H1 (cell line): ENCODE results near the gene CHD2. TPM values are rescaled to one million over a fixed set of nuclear protein-coding genes. Genes with fewer than 3 reads are reported as not detected.

Experiments
- CTCF ChIA-PET: fragments of 300-600 bp; sonication (Branson Sonifier 250); formaldehyde crosslinking; loops from one replicate; lab custom pipeline; 2021; ENCODE audit not compliant: partially characterized antibody; lab: Charles Lee
- POLR2A ChIA-PET: fragments of 300-600 bp; sonication (Branson Sonifier 250); formaldehyde crosslinking; loops from one replicate; lab custom pipeline; 2021; ENCODE audit warnings: inconsistent platforms; ENCODE audit not compliant: partially characterized antibody; lab: Charles Lee
- DNase-seq, 2 experiments: peaks; one replicate each; pipeline versions ENCODE4 v3.0.0 to v3.0.0-alpha.2; 2010 to 2022; ENCODE audit warnings: low spot score in 2 of 2, low read depth in 1 of 2, mixed read lengths in 1 of 2
- FAIRE-seq: peaks from 2 replicates; lab custom pipeline; 2011; peaks lifted over from hg19 to GRCh38; lab: Jason Lieb, UNC
- H2AFZ ChIP-seq: 2 replicates; pipeline ENCODE4 v1.8.1; 2012; ENCODE audit warnings: low read length, inconsistent platforms
- H2AK5ac ChIP-seq: 2 replicates; pipeline ENCODE4 v1.6.1; 2013; ENCODE audit warnings: low read depth, low read length
- H2BK120ac ChIP-seq: replicated peaks from 2 replicates; pipeline ENCODE3; 2013; ENCODE audit warnings: low read depth, low read length, inconsistent platforms
- H2BK12ac ChIP-seq: 2 replicates; pipeline ENCODE4 v1.6.1; 2013; ENCODE audit warnings: low read depth, low read length
- H2BK15ac ChIP-seq: 2 replicates; pipeline ENCODE4 v1.6.1; 2013; ENCODE audit warnings: low read length
- H2BK20ac ChIP-seq: 2 replicates; pipeline ENCODE4 v1.6.1; 2013; ENCODE audit warnings: low read length
- H2BK5ac ChIP-seq: 2 replicates; pipeline ENCODE4 v1.6.1; 2013; ENCODE audit warnings: low read depth, low read length
- H3K14ac ChIP-seq: 2 replicates; pipeline ENCODE4 v1.6.1; 2013; ENCODE audit warnings: inconsistent platforms; ENCODE audit not compliant: insufficient read length
- H3K18ac ChIP-seq: 2 replicates; pipeline ENCODE4 v1.6.1; 2013; ENCODE audit warnings: low read length; ENCODE audit errors: extremely low read depth
- H3K23ac ChIP-seq: 2 replicates; pipeline ENCODE4 v1.6.1; 2013; ENCODE audit warnings: inconsistent platforms; ENCODE audit not compliant: insufficient read length
- H3K23me2 ChIP-seq: 2 replicates; pipeline ENCODE4 v1.6.1; 2013; ENCODE audit warnings: low read depth, low read length
- H3K27ac ChIP-seq: 2 replicates; pipeline ENCODE4 v1.6.1; 2011; ENCODE audit warnings: low read depth, low read length, inconsistent platforms
- H3K27me3 ChIP-seq, 4 experiments: replicated peaks in 1 of 4; 1 replicate in 1 of 4; 2 replicates in 3 of 4; pipeline versions ENCODE4 v1.6.1 to v1.8.1; 2011 to 2013; ENCODE audit warnings: low read length in 3 of 4, mild to moderate bottlenecking in 3 of 4, inconsistent platforms in 2 of 4, mixed read lengths in 2 of 4, moderate library complexity in 1 of 4; ENCODE audit not compliant: control insufficient read depth in 3 of 4, insufficient read depth in 3 of 4; ENCODE audit errors: extremely low read depth in 1 of 4
- H3K36me3 ChIP-seq, 4 experiments: 2 replicates each; pipeline versions ENCODE4 v1.6.1 to v1.8.1; 2011 to 2013; ENCODE audit warnings: mild to moderate bottlenecking in 4 of 4, low read length in 3 of 4, moderate library complexity in 2 of 4, control low read depth in 1 of 4, inconsistent platforms in 1 of 4; ENCODE audit not compliant: insufficient read depth in 4 of 4, control insufficient read depth in 2 of 4
- H3K4ac ChIP-seq: replicated peaks from 2 replicates; pipeline ENCODE3; 2013; ENCODE audit warnings: low read length, low read depth, mixed read lengths, inconsistent platforms; ENCODE audit not compliant: insufficient read length
- H3K4me1 ChIP-seq, 4 experiments: replicated peaks in 1 of 4; 1 replicate in 1 of 4; 2 replicates in 3 of 4; pipeline versions ENCODE4 v1.6.1 to v1.8.1; 2011 to 2013; ENCODE audit warnings: low read length in 3 of 4, inconsistent platforms in 2 of 4, mixed read lengths in 1 of 4; ENCODE audit not compliant: insufficient read depth in 4 of 4, control insufficient read depth in 3 of 4
- H3K4me2 ChIP-seq, 2 experiments: 2 replicates each; pipeline versions ENCODE4 v1.6.1 to v1.8.1; 2011 to 2013; ENCODE audit warnings: low read depth in 2 of 2, low read length in 2 of 2, control low read depth in 1 of 2, inconsistent platforms in 1 of 2, mild to moderate bottlenecking in 1 of 2; ENCODE audit not compliant: insufficient read depth in 1 of 2
- H3K4me3 ChIP-seq, 4 experiments: fragments of 200-600, 300-600 bp in 1 of 4; sonication (generic), shearing (Covaris generic), sonication (Bioruptor Twin) in 1 of 4; 2 replicates each; pipeline versions ENCODE4 v1.5.1 to v1.8.1; 2011 to 2016; ENCODE audit warnings: low read length in 4 of 4, low read depth in 3 of 4, control low read depth in 2 of 4, inconsistent platforms in 2 of 4, mild to moderate bottlenecking in 2 of 4, mixed read lengths in 1 of 4, moderate library complexity in 1 of 4; ENCODE audit not compliant: insufficient read depth in 2 of 4; ENCODE audit errors: extremely low read depth in 1 of 4
- H3K56ac ChIP-seq: replicated peaks from 2 replicates; pipeline ENCODE3; 2013; ENCODE audit warnings: low read depth, mild to moderate bottlenecking, mixed read lengths, low read length, inconsistent platforms; ENCODE audit not compliant: insufficient read length
- H3K79me1 ChIP-seq: 2 replicates; pipeline ENCODE4 v1.6.1; 2013; ENCODE audit warnings: low read depth, low read length, control low read depth
- H3K79me2 ChIP-seq, 2 experiments: 2 replicates each; pipeline versions ENCODE4 v1.6.1 to v1.8.1; 2012 to 2013; ENCODE audit warnings: low read length in 2 of 2, mild to moderate bottlenecking in 2 of 2, inconsistent platforms in 1 of 2; ENCODE audit not compliant: insufficient read depth in 2 of 2, control insufficient read depth in 1 of 2
- H3K9ac ChIP-seq, 4 experiments: replicated peaks in 1 of 4; 1 replicate in 1 of 4; 2 replicates in 3 of 4; pipeline versions ENCODE4 v1.6.1 to v1.8.1; 2011 to 2013; ENCODE audit warnings: low read depth in 3 of 4, low read length in 3 of 4, control low read depth in 2 of 4, mild to moderate bottlenecking in 2 of 4, moderate library complexity in 2 of 4, inconsistent platforms in 1 of 4; ENCODE audit errors: extremely low read depth in 1 of 4
- H3K9me3 ChIP-seq, 2 experiments: 2 replicates each; pipeline versions ENCODE4 v1.6.1 to v1.8.1; 2012 to 2013; ENCODE audit warnings: mild to moderate bottlenecking in 2 of 2, moderate library complexity in 2 of 2, control low read depth in 1 of 2, inconsistent platforms in 1 of 2, low read depth in 1 of 2, low read length in 1 of 2, mixed read lengths in 1 of 2; ENCODE audit not compliant: insufficient read depth in 2 of 2
- H4K20me1 ChIP-seq, 2 experiments: replicated peaks in 1 of 2; 2 replicates each; pipeline versions ENCODE3 to v1.8.1; 2011 to 2013; ENCODE audit warnings: inconsistent platforms in 2 of 2, low read length in 2 of 2, mild to moderate bottlenecking in 1 of 2; ENCODE audit not compliant: insufficient read depth in 2 of 2, control insufficient read depth in 1 of 2
- H4K5ac ChIP-seq: 2 replicates; pipeline ENCODE4 v1.6.1; 2013; ENCODE audit warnings: low read length, low read depth, mixed read lengths, inconsistent platforms; ENCODE audit not compliant: insufficient read length
- H4K8ac ChIP-seq: 2 replicates; pipeline ENCODE4 v1.8.0; 2013; ENCODE audit warnings: mild to moderate bottlenecking, moderate library complexity, low read length, inconsistent platforms; ENCODE audit not compliant: insufficient read depth; ENCODE audit errors: extremely low read depth
- H4K91ac ChIP-seq: replicated peaks from 2 replicates; pipeline ENCODE3; 2013; ENCODE audit warnings: low read length, mixed read lengths, inconsistent platforms; ENCODE audit not compliant: insufficient read length
- ASH2L ChIP-seq: fragments of 200-600, 300-600 bp; sonication (generic); IDR thresholded peaks from one replicate; pipeline ENCODE4 v1.7.1; 2017; ENCODE audit warnings: low read length
- CREB1 ChIP-seq: IDR thresholded peaks from 2 replicates; pipeline ENCODE4 v1.6.1; 2012; ENCODE audit warnings: inconsistent platforms
- HDAC2 ChIP-seq, 2 experiments: fragments of 300-600 bp in 1 of 2; sonication (generic) in 1 of 2; IDR thresholded peaks; 2 replicates each; pipeline ENCODE4 v1.6.1; 2011 to 2012; ENCODE audit warnings: low read depth in 2 of 2, low read length in 2 of 2, mild to moderate bottlenecking in 2 of 2, moderate library complexity in 2 of 2, borderline replicate concordance in 1 of 2, inconsistent platforms in 1 of 2
- WGBS, 2 experiments: shearing (Covaris generic) in 1 of 2; methylation state at CpG; one replicate each; pipeline versions ENCODE4 v1.1.6 to v1.1.7; 2013 to 2015; ENCODE audit warnings: low lambda C conversion rate in 2 of 2, mixed read lengths in 2 of 2, inconsistent platforms in 1 of 2, low coverage in 1 of 2, missing lambda C conversion rate in 1 of 2; ENCODE audit not compliant: insufficient replicate concordance in 2 of 2, insufficient coverage in 1 of 2, insufficient read length in 1 of 2; ENCODE audit errors: extremely low coverage in 1 of 2, missing lambda C conversion rate in 1 of 2; 5-methylcytosine and 5-hydroxymethylcytosine counted together
- polyA plus RNA-seq, 7 experiments: library from polyadenylated mRNA; depleted of rRNA in 3 of 7; stranded (reverse) in 5 of 7; unstranded in 2 of 7; fragments of >200 nt in 5 of 7; fragments of 200-250 nt in 2 of 7; gene quantifications; 1 replicate in 5 of 7; 2 replicates in 1 of 7; 4 replicates in 1 of 7; pipeline versions ENCODE4 v1.2.1 to v1.2.3, GENCODE V29; 2011 to 2013; ENCODE audit warnings: missing spikeins in 2 of 7, mixed read lengths in 2 of 7
- total RNA-seq: library from RNA; stranded (reverse); fragmentation: NEBNext Ultra II Directional; extraction: Animal tissue kit (Norgen Biotek cat#: 25700); gene quantifications from 2 replicates; pipeline ENCODE4 v1.2.1, GENCODE V29; 2021

The CHD2 gene
- total and polyA plus RNA-seq, 2 of the 8 experiments (the other 6 are each of a cell fraction or from before 2014, with no cell fraction given): 28.8 to 70.0 TPM

GRCh38 chr15:92928225-92928750 lies 28.2 kb downstream of the CHD2 start:
- no peak for FAIRE-seq
- TF ChIP-seq CREB1: no peak
- no peak for TF ChIP-seq ASH2L
- no peak for TF ChIP-seq HDAC2 (IDR thresholded peaks at IDR 0.05; ENCODE audit: borderline replicate concordance in 1 of 2, low read depth in 2 of 2, low read length in 2 of 2)

More at GRCh38 chr15:92928225-92928750, 28.2 kb downstream of the CHD2 start:
- Histone ChIP-seq H3K27me3 (no peaks in the 10 kb centered on the region), H2AFZ (no peak overlapping the region), H4K5ac (no peak overlapping the region), H3K9me3 (no peaks in the 10 kb centered on the region), H3K4me2 (no peak overlapping the region), H2BK12ac (no peak overlapping the region), H2BK120ac (no peak overlapping the region), H4K20me1 (peaks cover 2 to 5% of the 10 kb centered on the region in 2 experiments), H3K23ac (no peak overlapping the region), H3K56ac (no peak overlapping the region), H3K23me2 (no peaks in the 10 kb centered on the region), H3K4me1 (no peaks in the 10 kb centered on the region), H3K4ac (no peak overlapping the region), H2BK20ac (no peak overlapping the region), H3K79me1 (no peaks in the 10 kb centered on the region; the same call in 1 of the 2 replicates), H4K91ac (no peak overlapping the region), H3K27ac (no peak overlapping the region), H3K9ac (no peak overlapping the region), H3K14ac (no peak overlapping the region), H3K4me3 (no peak overlapping the region), H3K18ac (no peak overlapping the region), H3K79me2 (peaks cover 0 to 35% of the 10 kb centered on the region in 2 experiments; a peak in 2 of 4 replicates), H4K8ac (no peak overlapping the region), H3K36me3 (peaks cover 9 to 90% (median 62%) of the 10 kb centered on the region in 4 experiments), H2BK5ac (no peak overlapping the region), H2AK5ac (no peak overlapping the region), H2BK15ac (no peak overlapping the region)
- CTCF ChIA-PET: interaction anchor here (0.5 to 6.4 kb wide), 5 partner anchors 10 to 176 kb away, joined by 3 to 40 read pairs (median 6); no protein-coding TSS in a partner anchor
- 91% methylated on average over 3 of the region's 3 CpGs; no CpG with 5 or more reads in 1 of the 2 experiments for WGBS, 2 experiments
- DNase-seq: no peak
- POLR2A ChIA-PET: interaction anchor here (1.1 to 1.9 kb wide), 4 partner anchors 11 to 108 kb away, joined by 3 to 5 read pairs (median 4); no protein-coding TSS in a partner anchor
